Cortex of kidney (tissue), 1 donor: ENCODE measurements around the gene IPO4.
A peak's percentile ranks its signal among the peaks of the same experiment; 100 is the strongest.

Source experiments
- DNase-seq: peaks from one replicate; lab custom pipeline; 2025; lab: John Stamatoyannopoulos, UW

IPO4 gene

GRCh38 chr14:24149302-24149969 is 39.2 kb downstream of the IPO4 start:
- DNase-seq, result no peak

GRCh38 chr14:24147761-24148428 is 40.7 kb downstream of the IPO4 start:
- DNase-seq, result no peak

DNA sequence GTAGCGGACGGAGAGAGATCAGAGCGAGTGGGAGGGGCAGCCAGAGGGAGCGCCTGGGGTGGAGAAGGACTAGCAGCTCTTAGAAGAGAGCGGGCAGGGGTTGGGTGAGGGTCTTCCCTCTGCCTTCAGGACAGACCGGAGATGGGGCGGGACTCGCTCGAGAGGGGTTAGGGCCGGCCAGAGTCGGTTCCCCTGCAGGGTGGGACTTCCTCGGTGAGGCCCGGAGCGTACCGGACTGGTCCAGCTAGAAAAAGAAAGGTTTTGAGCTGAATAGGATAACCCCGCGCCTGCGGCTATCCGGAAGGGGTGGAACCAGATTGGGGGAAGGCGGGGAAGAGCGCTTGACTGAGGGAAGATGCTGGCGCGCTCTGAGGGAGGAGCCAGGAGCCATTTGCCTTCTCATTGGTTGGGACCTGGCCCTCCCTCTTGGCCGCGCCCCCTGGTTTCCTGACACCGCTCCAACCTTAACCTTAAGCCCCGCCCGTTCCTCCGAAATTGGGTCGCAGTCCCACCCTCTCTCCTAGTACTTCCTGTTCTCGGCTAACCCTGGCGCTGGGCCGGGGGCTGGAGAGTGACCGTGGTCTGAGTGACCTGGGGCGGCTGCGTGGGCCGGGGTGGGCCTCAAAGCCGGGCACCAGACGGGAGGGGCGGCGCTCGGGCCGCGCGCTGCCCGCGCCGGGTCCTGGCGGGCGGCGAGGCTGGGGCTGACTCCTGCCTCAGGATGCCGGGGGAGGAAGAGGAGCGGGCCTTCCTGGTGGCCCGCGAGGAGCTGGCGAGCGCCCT is 41.4 kb downstream of the IPO4 start, which contains the start of gene RNF31:
Gene RNF31 (plus strand): TSS at position 521 of the 783 bp plus-strand sequence. CDS start 201 bp downstream, at position 722.
- DNase-seq, result no peak

DNA sequence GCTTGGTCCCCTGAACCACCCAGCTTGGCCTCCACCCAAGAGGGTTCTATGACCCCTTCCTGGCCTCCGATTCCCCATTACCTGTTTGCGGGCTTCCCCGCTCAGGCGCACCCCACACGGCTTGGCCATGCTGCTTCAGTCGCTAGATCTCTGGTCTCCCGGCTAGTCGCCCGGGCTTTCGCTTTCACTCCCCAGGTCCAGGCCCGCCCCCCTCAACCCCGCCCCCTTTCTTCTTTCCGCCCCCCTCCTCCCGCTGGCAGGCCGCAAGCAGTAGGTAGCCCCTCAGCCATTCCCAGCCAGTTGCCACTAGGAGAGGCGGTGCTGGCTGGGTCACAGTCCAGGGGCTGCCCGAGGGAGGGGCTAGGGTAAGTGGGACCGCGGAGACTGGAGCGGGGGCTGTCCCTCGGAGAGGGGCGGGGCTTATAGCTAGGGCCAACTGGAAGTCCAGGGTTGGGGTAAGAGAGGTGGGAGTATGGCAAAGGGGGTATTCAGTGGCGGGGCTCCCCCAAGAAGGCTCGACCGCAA is 42.1 kb downstream of the IPO4 start, which contains the start of gene PSME2:
Gene PSME2 (minus strand): TSS at position 158 of the 525 bp plus-strand sequence. CDS start 29 bp downstream, at position 129.
- no peak for DNase-seq

- DNase-seq, result no peak
These were observed 42.7 kb downstream of the IPO4 start for GRCh38 chr14:24145690-24146452.

- no peak for DNase-seq
These were observed 43.4 kb downstream of the IPO4 start for GRCh38 chr14:24145219-24145618.

DNA sequence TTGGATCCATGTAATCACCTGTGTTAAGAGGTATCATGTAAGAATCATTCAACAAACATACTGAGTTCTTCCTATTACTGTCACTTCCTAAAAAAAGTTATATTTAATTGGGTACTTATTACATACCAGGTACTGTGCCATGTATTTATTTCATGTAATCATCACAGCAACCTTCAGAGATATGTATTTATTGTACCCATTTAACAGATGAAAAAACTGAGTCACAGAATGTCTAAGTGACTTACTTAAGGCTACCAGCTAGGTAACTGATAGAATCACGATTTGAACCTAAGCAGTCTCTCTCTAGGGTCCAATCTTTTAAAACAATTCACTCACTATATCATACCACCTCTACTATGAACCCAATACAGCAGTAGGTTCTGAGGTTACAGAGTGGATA is 44.2 kb downstream of the IPO4 start:
- no peak for DNase-seq

DNA sequence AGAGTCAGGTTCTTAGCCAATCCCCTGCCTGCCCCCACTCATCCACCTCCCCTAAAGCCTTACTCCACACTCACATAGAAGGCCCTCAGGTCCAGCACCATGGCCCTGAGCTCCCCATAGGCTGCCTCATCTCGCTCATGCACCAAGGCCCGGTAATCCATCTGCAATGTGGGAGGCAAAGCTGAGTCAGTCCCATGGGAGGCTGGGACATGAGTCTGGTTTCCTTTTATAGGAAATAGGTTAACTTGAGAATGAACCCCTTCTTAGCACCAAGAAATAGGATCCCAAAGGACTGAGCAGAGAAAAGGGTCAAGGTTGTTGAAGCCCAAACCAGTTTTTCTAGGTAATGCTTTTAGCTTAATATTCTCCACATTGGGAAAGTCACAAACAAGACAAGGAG is 45.1 kb downstream of the IPO4 start:
- DNase-seq, result no peak

DNA sequence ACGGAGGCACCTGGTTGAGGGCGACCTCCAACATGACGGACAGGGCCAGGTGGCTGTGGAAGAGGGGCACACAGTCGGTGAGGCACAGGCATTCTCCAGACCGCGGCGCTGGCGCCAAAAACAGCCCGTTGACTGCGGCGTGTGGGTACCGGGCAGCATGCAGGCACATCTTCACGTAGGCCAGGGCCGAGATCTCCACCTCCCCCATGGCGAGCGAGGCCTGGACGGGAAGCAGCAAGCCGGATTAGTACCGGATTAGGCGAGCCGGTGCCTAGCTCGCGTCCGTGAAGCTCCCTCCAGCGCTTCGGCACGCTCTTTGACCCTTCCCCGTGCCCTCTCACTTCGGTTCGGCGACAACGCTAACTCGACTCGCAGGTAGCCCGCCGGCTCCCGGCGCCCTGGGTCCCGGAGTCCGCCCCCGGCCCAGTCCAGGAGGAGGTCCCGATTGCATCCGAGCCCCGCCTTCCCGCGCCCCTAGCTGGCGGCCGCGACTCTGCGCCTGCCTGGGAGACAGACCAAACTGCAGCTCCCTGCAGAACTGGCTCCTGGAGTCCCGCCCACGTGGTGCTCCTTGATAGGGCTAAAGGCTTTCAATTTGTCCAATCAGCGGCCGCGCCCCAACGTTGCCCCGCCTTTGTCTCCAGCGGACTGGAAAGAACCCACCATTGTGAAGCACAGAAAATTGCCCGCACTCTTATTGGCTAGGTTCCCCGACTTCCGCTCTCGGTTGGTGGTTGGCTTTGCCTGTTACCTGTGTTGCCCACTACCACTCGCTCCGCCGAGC is 47.3 kb downstream of the IPO4 start, which contains the start of gene EMC9:
Gene EMC9 (minus strand): TSS at position 495 of the 784 bp plus-strand sequence. CDS start 287 bp downstream, at position 208.
- DNase-seq, result peak; percentile 77

GRCh38 chr14:24139272-24139934 is 49.2 kb downstream of the IPO4 start:
- no peak for DNase-seq

- DNase-seq, result no peak
These were observed 50.0 kb downstream of the IPO4 start for GRCh38 chr14:24138396-24139271.

DNA sequence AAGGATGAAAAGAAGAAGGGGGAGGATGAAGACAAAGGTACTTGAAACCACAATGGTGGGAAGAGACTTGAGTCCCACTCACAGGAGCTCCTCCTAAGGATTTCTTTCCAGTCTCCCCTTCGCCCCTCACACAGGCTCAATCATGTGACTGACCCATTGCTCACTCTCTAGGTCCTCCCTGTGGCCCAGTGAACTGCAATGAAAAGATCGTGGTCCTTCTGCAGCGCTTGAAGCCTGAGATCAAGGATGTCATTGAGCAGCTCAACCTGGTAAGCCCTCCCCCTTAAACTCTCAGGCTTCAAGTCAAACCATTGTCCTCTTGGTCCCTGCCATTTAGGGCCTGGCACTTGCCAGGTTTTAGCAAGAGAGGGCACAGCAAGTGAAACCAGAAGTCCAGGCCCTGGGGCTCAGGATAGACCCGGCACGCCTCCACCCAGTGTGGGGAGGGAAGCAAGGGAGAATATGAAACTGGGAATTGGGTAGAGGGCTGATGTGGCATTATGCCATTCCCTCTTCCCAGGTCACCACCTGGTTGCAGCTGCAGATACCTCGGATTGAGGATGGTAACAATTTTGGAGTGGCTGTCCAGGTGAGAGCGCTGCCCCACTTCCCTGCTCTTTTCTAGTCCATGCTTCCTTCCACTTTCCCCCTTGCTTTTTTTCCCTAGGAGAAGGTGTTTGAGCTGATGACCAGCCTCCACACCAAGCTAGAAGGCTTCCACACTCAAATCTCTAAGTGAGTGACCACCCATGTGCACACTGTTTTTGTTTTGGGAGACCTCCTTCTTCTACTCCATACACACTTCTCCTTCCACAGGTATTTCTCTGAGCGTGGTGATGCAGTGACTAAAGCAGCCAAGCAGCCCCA is 50.9 kb downstream of the IPO4 start:
- DNase-seq, result no peak

DNA sequence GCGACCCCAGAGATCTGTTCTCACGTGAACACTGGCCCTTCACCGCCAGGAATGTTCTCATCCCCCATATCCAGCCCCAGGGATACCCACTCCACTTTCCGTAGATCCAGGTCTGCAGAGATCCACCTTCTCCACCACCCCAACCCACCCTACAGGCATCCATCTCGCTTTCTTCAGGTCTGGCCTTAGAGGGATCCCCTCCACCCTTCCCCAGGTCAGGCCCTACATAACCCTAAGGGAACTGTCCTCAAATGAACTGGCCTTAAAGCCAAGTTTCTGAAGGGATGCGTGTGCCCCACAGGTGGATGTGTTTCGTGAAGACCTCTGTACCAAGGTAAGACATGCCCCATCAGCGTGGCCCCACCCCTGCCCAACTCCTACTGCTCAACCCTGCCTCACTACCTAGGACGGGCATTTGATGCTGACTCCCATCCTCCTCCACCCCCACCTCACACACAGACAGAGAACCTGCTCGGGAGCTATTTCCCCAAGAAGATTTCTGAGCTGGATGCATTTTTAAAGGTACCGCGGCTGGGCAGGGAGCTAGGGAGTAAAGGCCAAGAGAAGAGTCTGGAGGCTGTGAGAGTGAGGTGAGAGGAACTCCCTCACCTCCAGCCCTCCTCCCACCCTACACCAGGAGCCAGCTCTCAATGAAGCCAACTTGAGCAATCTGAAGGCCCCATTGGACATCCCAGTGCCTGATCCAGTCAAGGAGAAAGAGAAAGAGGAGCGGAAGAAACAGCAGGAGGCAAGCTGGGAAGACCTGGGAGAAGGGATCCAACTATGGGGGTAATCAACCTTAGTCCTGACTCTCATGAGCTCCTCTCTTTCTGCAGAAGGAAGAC is 51.7 kb downstream of the IPO4 start:
- DNase-seq, result no peak

DNA sequence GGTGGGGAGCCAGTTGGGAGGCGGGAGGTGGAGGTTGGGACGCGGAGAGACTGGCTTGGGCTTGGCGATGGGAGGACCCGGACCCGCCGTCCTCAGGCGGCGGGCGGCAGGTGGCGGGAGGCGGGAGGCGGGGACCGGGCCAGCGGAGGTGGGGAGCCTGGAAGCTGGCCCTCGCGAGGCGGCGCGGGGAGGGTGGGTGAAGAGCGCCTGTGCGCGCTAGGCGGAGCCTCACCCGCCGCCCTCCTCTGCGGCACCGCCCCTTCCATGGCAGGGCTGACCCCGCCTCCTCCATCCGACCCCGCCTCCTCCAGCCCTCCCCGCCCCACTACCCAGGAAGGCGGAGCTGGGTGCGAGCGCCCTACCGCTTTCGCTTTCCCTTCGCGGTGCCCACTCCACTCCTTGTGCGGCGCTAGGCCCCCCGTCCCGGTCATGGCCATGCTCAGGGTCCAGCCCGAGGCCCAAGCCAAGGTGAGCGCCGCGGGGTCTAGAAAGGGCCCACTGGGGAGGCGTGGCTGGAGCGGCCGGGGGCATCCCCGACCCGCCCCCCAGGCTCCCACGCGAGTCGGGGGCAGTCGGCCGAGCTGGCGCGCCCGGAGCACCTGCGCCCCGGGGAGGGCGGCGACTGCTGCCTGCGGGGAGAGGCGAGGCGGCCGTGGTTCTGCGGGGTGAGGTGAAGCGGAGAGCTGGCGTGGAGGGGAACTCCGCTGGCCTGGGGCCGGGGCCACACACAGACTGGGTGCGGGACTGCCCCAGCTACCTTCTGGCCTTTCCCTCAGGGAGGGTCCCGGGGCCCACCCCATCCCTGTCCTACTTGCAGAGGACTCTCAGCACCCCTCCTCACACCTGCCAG is 52.6 kb downstream of the IPO4 start, which contains the start of gene PSME1:
Gene PSME1 (plus strand): TSS at position 361 of the 850 bp plus-strand sequence. CDS start 69 bp downstream, at position 430.
- DNase-seq, result no peak

DNA sequence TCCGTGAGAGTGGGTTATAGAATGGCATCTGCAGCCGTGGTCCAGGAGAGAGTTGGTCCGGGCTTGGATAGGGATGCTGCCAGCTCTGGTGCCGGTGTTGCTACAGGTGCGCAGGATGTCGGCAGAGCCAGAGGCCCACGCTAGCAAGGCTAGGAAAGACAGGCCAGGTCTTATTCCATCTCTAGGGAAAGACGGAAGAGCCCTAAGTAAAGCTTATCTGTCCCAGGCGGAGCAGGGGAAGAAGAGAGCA is 53.1 kb downstream of the IPO4 start:
- no peak for DNase-seq

DNA sequence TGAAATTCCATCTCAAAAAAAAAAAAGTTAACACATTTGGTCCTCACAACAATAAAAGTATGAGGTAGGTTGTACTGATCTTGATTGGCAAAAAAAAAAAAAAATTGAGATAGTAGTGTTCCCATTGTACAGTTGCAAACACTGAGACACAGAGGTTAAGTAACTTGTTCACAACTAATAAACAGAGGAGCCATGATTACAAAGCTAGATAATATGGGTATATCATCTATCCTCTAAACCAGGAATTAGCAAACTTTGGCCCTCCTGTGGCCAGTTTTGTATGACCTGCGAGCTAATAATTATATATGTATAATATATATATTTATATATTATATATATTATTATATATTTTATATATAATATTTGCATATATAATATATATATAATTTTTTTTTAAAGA is 54.9 kb downstream of the IPO4 start:
- no peak for DNase-seq
